ENCODE results near the gene GIPC2.

DNA sequence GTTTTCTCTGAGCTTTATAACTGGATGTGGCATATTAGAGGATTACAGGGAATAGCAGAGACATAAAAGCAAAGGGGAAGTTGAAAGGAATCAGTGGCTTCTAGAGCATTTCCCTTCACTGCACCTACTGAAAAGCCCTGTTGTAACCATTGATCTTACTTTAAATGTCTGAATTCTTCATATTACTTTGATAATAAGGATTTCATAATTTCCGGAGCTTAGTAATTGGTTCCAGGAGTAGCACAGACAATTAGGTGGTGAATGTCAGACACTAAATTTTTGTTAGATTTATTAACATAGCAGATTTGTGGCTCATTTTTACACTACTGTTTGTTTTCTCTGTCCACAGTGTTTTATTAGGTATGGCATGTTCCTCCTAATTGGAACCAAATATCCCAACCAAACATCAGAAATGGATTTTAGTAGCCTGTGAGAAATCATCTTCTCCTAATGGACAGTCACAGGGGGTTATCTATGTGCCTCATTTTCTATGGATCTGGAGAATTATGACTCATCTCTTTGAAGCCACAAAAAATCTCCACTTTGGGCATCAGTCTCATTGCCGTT lies 100.5 kb downstream of the GIPC2 start:
- TF ChIP-seq, protein P1, sequence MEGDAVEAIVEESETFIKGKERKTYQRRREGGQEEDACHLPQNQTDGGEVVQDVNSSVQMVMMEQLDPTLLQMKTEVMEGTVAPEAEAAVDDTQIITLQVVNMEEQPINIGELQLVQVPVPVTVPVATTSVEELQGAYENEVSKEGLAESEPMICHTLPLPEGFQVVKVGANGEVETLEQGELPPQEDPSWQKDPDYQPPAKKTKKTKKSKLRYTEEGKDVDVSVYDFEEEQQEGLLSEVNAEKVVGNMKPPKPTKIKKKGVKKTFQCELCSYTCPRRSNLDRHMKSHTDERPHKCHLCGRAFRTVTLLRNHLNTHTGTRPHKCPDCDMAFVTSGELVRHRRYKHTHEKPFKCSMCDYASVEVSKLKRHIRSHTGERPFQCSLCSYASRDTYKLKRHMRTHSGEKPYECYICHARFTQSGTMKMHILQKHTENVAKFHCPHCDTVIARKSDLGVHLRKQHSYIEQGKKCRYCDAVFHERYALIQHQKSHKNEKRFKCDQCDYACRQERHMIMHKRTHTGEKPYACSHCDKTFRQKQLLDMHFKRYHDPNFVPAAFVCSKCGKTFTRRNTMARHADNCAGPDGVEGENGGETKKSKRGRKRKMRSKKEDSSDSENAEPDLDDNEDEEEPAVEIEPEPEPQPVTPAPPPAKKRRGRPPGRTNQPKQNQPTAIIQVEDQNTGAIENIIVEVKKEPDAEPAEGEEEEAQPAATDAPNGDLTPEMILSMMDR (IDR thresholded peaks at IDR 0.05) = no peak
- no peak for TF ChIP-seq POLR2A (IDR thresholded peaks at IDR 0.05)
- no peak for TF ChIP-seq EP300 (IDR thresholded peaks at IDR 0.05)
- TF ChIP-seq POLR2AphosphoS5 (IDR thresholded peaks at IDR 0.05) = no peak

Measured in suprapubic skin (tissue), 4 donors.